ENCODE data around the gene FAM3D. TPM values are rescaled to one million over a fixed set of nuclear protein-coding genes. Genes with fewer than 3 reads are reported as not detected.
A peak's percentile ranks its signal among the peaks of the same experiment; 100 is the strongest.

The FAM3D gene
- polyA plus RNA-seq, 1 of the 3 experiments (the other 2 are of a cell fraction): not detected

GRCh38 chr3:58635371-58636285, 30.9 kb downstream of the FAM3D start:
- TF ChIP-seq NFIC (IDR thresholded peaks at IDR 0.05; ENCODE audit: borderline replicate concordance): no peak
- no peak for TF ChIP-seq USF1 (IDR thresholded peaks at IDR 0.05; ENCODE audit: borderline replicate concordance, low read depth)
- no peak for TF ChIP-seq NRF1 (IDR thresholded peaks at IDR 0.05; ENCODE audit: low read depth, low read length)
- TF ChIP-seq MAX (IDR thresholded peaks at IDR 0.05; ENCODE audit: low read depth): no peak
- no peaks in the 10 kb centered on the region for H3K36me3 ChIP-seq (replicated peaks in 1 of 2; ENCODE audit: control insufficient read depth in 1 of 2, insufficient read depth in 2 of 2, low read length in 1 of 2)
- POLR2A ChIA-PET: no interaction called here

GRCh38 chr3:58633157-58633865, 33.3 kb downstream of the FAM3D start:
- Histone ChIP-seq H4K20me1 (ENCODE audit: insufficient read depth) (no peaks in the 10 kb centered on the region), H3K4me2 (no peak overlapping the region), H3K27me3 (ENCODE audit: insufficient read depth) (no peaks in the 10 kb centered on the region), H3K4me3 (ENCODE audit: low read depth in 2 of 2, low read length in 1 of 2) (no peak overlapping the region), H2AFZ (ENCODE audit: low read depth) (no peak overlapping the region), H3K36me3 (replicated peaks in 1 of 2; ENCODE audit: control insufficient read depth in 1 of 2, insufficient read depth in 2 of 2, low read length in 1 of 2) (no peaks in the 10 kb centered on the region), H3K9me2 (no peaks in the 10 kb centered on the region), H3F3A (replicated peaks; ENCODE audit: insufficient read depth) (peaks cover 14% of the 10 kb centered on the region), H3K79me2 (ENCODE audit: insufficient read depth) (no peaks in the 10 kb centered on the region), H3K9ac (no peak overlapping the region), H3K9me3 (no peaks in the 10 kb centered on the region), H3K4me1 (ENCODE audit: control insufficient read depth in 1 of 2, insufficient read depth in 2 of 2, low read depth in 1 of 2, low read length in 1 of 2) (peaks cover 13 to 16% of the 10 kb centered on the region in 2 experiments; a peak in 3 of 4 replicates), H3K27ac (ENCODE audit: low read depth in 2 of 2, low read length in 1 of 2) (no peak overlapping the region)
- ChIA-PET CTCF (interaction anchor here (0.8 to 16.4 kb wide), 5 partner anchors 48 to 169 kb away, joined by 3 to 446 read pairs (median 3); partner anchors contain the start of gene FAM107A), POLR2A (no interaction called here)
- DNase-seq: peak; percentile 30
- WGBS (ENCODE audit: low lambda C conversion rate): 86% methylated on average over 8 of the region's 8 CpGs
- no peak for TF ChIP-seq PBX3 (IDR thresholded peaks at IDR 0.05)
- TF ChIP-seq USF1 (IDR thresholded peaks at IDR 0.05; ENCODE audit: borderline replicate concordance, low read depth): no peak
- TF ChIP-seq IRF3 (IDR thresholded peaks at IDR 0.05; ENCODE audit: low read depth, low read length): no peak
- no peak for TF ChIP-seq TAF1 (IDR thresholded peaks at IDR 0.05; ENCODE audit: borderline replicate concordance, low read depth, low read length)
- TF ChIP-seq YY1 (IDR thresholded peaks at IDR 0.05; ENCODE audit: low read depth): no peak
- no peak for TF ChIP-seq USF2 (IDR thresholded peaks at IDR 0.05; ENCODE audit: borderline replicate concordance, low read depth, low read length)

More at GRCh38 chr3:58635371-58636285, 30.9 kb downstream of the FAM3D start:
- no peak overlapping the region for H3K4me3 ChIP-seq (ENCODE audit: low read depth in 2 of 2, low read length in 1 of 2)
- H3K9me3 ChIP-seq: no peaks in the 10 kb centered on the region
- H3K9ac ChIP-seq: no peak overlapping the region
- no peaks in the 10 kb centered on the region for H3F3A ChIP-seq (replicated peaks; ENCODE audit: insufficient read depth)
- no peaks in the 10 kb centered on the region for H3K27me3 ChIP-seq (ENCODE audit: insufficient read depth)
- no peak overlapping the region for H2AFZ ChIP-seq (ENCODE audit: low read depth)
- H3K27ac ChIP-seq (ENCODE audit: low read depth in 2 of 2, low read length in 1 of 2): no peak overlapping the region
- no peaks in the 10 kb centered on the region for H4K20me1 ChIP-seq (ENCODE audit: insufficient read depth)
- H3K4me2 ChIP-seq: no peak overlapping the region
- CTCF ChIA-PET: interaction anchor here (0.9 to 16.4 kb wide), 4 partner anchors 8 to 106 kb away, joined by 3 to 446 read pairs (median 4); partner anchors contain the start of gene FAM107A
- peaks cover 0 to 6% of the 10 kb centered on the region in 2 experiments; a peak in 1 of 4 replicates for H3K4me1 ChIP-seq (ENCODE audit: control insufficient read depth in 1 of 2, insufficient read depth in 2 of 2, low read depth in 1 of 2, low read length in 1 of 2)
- DNase-seq: no peak
- H3K79me2 ChIP-seq (ENCODE audit: insufficient read depth): no peaks in the 10 kb centered on the region
- WGBS (ENCODE audit: low lambda C conversion rate): 88% methylated on average over 23 of the region's 24 CpGs
- no peaks in the 10 kb centered on the region for H3K9me2 ChIP-seq

Measured in SK-N-SH (cell line).